Fibroblast of peridontal ligament (primary cell): ENCODE measurements around the gene NACC2.
"Not testable (repeated sequence)": the region's sequence is repeated elsewhere in the genome, so short reads cannot be mapped to it uniquely, and the experiment has no call there.

Experiments used
- DNase-seq: peaks from one replicate; pipeline ENCODE4 v3.0.0-alpha.2; 2010; ENCODE audit errors: extremely low read depth

Gene NACC2

GRCh38 chr9:135979547-135980166, 115.4 kb downstream of the NACC2 start:
- DNase-seq = no peak

GRCh38 chr9:135978642-135979546, 116.2 kb downstream of the NACC2 start:
- no peak for DNase-seq

- no peak for DNase-seq
Observed at GRCh38 chr9:135976944-135977343, 118.1 kb downstream of the NACC2 start.

- no peak for DNase-seq
Observed at GRCh38 chr9:135976531-135976930, 118.6 kb downstream of the NACC2 start.

GRCh38 chr9:135975834-135976233, 119.3 kb downstream of the NACC2 start:
- no peak for DNase-seq

GRCh38 chr9:135974220-135974573, 120.9 kb downstream of the NACC2 start:
- no peak for DNase-seq

- no peak for DNase-seq
Observed at GRCh38 chr9:135973277-135974219, 121.5 kb downstream of the NACC2 start.

GRCh38 chr9:135971892-135972291, 123.2 kb downstream of the NACC2 start:
- no peak for DNase-seq

GRCh38 chr9:135971111-135971766, 123.8 kb downstream of the NACC2 start:
- DNase-seq = no peak

GRCh38 chr9:135970128-135970815, 124.8 kb downstream of the NACC2 start:
- no peak for DNase-seq

GRCh38 chr9:135969064-135969683, 125.9 kb downstream of the NACC2 start:
- DNase-seq = no peak

GRCh38 chr9:135968601-135969000, 126.5 kb downstream of the NACC2 start:
- no peak for DNase-seq

- DNase-seq = no peak
Observed at GRCh38 chr9:135968083-135968476, 127.0 kb downstream of the NACC2 start.

- DNase-seq = not testable (repeated sequence)
Observed at GRCh38 chr9:135966916-135967260, 128.2 kb downstream of the NACC2 start.

GRCh38 chr9:135965124-135965756, 129.8 kb downstream of the NACC2 start:
- no peak for DNase-seq

GRCh38 chr9:135963938-135964337, 131.2 kb downstream of the NACC2 start:
- no peak for DNase-seq

GRCh38 chr9:135963338-135963737, 131.8 kb downstream of the NACC2 start:
- DNase-seq = no peak

GRCh38 chr9:135962696-135963307, 132.3 kb downstream of the NACC2 start:
- no peak for DNase-seq

GRCh38 chr9:135961811-135962695, 133.0 kb downstream of the NACC2 start:
- DNase-seq = no peak
